Naive thymus-derived CD4-positive, alpha-beta T cell (primary cell): Measurements from ENCODE around the gene CACNA1G. TPM values are rescaled to one million over a fixed set of nuclear protein-coding genes. Genes with fewer than 3 reads are reported as not detected.

Experiments used
- ATAC-seq: fragments of 150-1000 bp; cut with Tn5 transposase; 2 replicates; pipeline ENCODE4 v1.10.0; 2021; ENCODE audit warnings: mild to moderate bottlenecking, moderate library complexity
- CTCF ChIA-PET: fragments of 350-600 bp; sonication (Branson Sonifier 250); formaldehyde crosslinking; loops from one replicate; lab custom pipeline; 2021; ENCODE audit warnings: antibody characterized with exemption; lab: Charles Lee
- POLR2A ChIA-PET: fragments of 350-600 bp; sonication (Branson Sonifier 250); formaldehyde crosslinking; loops from one replicate; lab custom pipeline; 2021; ENCODE audit warnings: antibody characterized with exemption, inconsistent platforms; lab: Charles Lee
- DNase-seq, 9 donors: peaks; one replicate each; pipeline versions ENCODE4 v3.0.0 to v3.0.0-alpha.2; 2020 to 2022; ENCODE audit warnings: mixed read lengths in 1 of 9
- H3K27ac ChIP-seq: one replicate; pipeline ENCODE4 v1.7.0; 2013; ENCODE audit warnings: mild to moderate bottlenecking, low read depth, low read length, moderate library complexity
- H3K27me3 ChIP-seq, 2 donors: one replicate each; pipeline ENCODE4 v1.7.0; 2013; ENCODE audit warnings: low read length in 2 of 2, mild to moderate bottlenecking in 2 of 2, moderate library complexity in 2 of 2; ENCODE audit not compliant: control insufficient read depth in 2 of 2, insufficient read depth in 2 of 2
- H3K36me3 ChIP-seq, 3 experiments: 1 replicate in 2 of 3; 2 replicates in 1 of 3; pipeline ENCODE4 v1.7.0; 2013; ENCODE audit warnings: low read length in 3 of 3, mild to moderate bottlenecking in 3 of 3, moderate library complexity in 1 of 3; ENCODE audit not compliant: insufficient read depth in 3 of 3, control insufficient read depth in 2 of 3
- H3K4me1 ChIP-seq, 2 donors: one replicate each; pipeline ENCODE4 v1.7.0; 2013; ENCODE audit warnings: low read length in 2 of 2, mild to moderate bottlenecking in 2 of 2, moderate library complexity in 1 of 2; ENCODE audit not compliant: control insufficient read depth in 2 of 2, insufficient read depth in 2 of 2
- H3K4me3 ChIP-seq: 2 replicates; pipeline ENCODE4 v1.7.0; 2013; ENCODE audit warnings: mild to moderate bottlenecking, low read length
- H3K9me3 ChIP-seq, 3 experiments: 1 replicate in 2 of 3; 2 replicates in 1 of 3; pipeline ENCODE4 v1.7.0; 2013; ENCODE audit warnings: low read length in 3 of 3; ENCODE audit not compliant: control insufficient read depth in 2 of 3
- H3K27ac Mint-ChIP-seq, 9 donors: one replicate each; pipeline ENCODE4 v1.8.0; 2020 to 2022; ENCODE audit warnings: mixed read lengths in 9 of 9, mild to moderate bottlenecking in 8 of 9, moderate library complexity in 5 of 9, inconsistent platforms in 2 of 9
- H3K27me3 Mint-ChIP-seq, 5 donors: one replicate each; pipeline ENCODE4 v1.8.0; 2021 to 2022; ENCODE audit warnings: mixed read lengths in 5 of 5, mild to moderate bottlenecking in 1 of 5
- H3K36me3 Mint-ChIP-seq, 5 donors: one replicate each; pipeline ENCODE4 v1.8.0; 2020 to 2022; ENCODE audit warnings: mixed read lengths in 5 of 5, mild to moderate bottlenecking in 3 of 5, inconsistent platforms in 1 of 5
- H3K4me1 Mint-ChIP-seq, 7 donors: one replicate each; pipeline ENCODE4 v1.8.0; 2020 to 2022; ENCODE audit warnings: mixed read lengths in 7 of 7, mild to moderate bottlenecking in 3 of 7, inconsistent platforms in 1 of 7
- H3K4me3 Mint-ChIP-seq, 10 donors: one replicate each; pipeline ENCODE4 v1.8.0; 2020 to 2022; ENCODE audit warnings: mild to moderate bottlenecking in 10 of 10, mixed read lengths in 10 of 10, moderate library complexity in 6 of 10, inconsistent platforms in 2 of 10
- H3K9me3 Mint-ChIP-seq, 11 donors: one replicate each; pipeline ENCODE4 v1.8.0; 2020 to 2022; ENCODE audit warnings: mixed read lengths in 11 of 11, mild to moderate bottlenecking in 4 of 11, inconsistent platforms in 1 of 11, moderate library complexity in 1 of 11
- intact Hi-C, 2 donors: fragments of 100-400 bp; cut with micrococcal nuclease; formaldehyde crosslinking; loops; one replicate each; pipeline ENCODE4 v1.15.1; 2023
- polyA plus RNA-seq, 2 donors: library from polyadenylated mRNA; unstranded; fragments of 300-500 nt; fragmentation: Illumina TruSeq; gene quantifications; one replicate each; pipeline ENCODE4 v1.2.3, GENCODE V29; 2021
- total RNA-seq, 6 experiments: library from RNA in 5 of 6; stranded (reverse) in 5 of 6; gene quantifications; 1 replicate in 5 of 6; 2 replicates in 1 of 6; pipeline ENCODE4 v1.2.3 and lab custom pipeline; 2021 to 2026

CACNA1G gene
- total and polyA plus RNA-seq, 7 experiments from 2014 or later: not detected

DNA sequence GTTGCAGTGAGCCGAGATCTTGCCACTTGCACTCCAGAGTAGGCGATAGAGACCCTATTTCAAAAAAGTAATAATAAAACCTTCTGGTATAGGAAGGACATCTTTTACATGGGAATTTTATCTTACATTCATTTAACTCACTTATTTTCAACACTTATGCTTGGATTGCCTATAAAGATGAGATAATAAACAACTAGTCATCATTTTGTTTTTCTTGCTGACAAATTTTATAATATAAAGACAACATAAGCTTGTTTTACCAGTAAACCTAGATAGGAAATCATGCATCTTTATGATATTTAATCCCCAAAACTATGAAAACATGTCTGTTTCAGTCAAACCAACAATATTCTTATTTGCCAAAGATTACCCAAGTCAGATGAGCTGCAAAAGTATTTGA is 91.1 kb downstream of the CACNA1G start:
- Mint-ChIP-seq H3K27ac (no peak overlapping the region), H3K36me3 (peaks cover 0 to 4% (median 0%) of the 10 kb centered on the region in 5 donors), H3K4me3 (no peak overlapping the region), H3K27me3 (peaks cover 0 to 37% (median 3%) of the 10 kb centered on the region in 5 donors), H3K4me1 (no peaks in the 10 kb centered on the region), H3K9me3 (peaks cover 0 to 16% (median 4%) of the 10 kb centered on the region in 11 donors)
- Histone ChIP-seq H3K27ac (no peak overlapping the region), H3K4me3 (no peak overlapping the region), H3K4me1 (no peaks in the 10 kb centered on the region), H3K36me3 (no peaks in the 10 kb centered on the region), H3K27me3 (no peaks in the 10 kb centered on the region), H3K9me3 (no peaks in the 10 kb centered on the region)
- ChIA-PET POLR2A (no interaction called here), CTCF (interaction anchor here (0.6 to 1.0 kb wide), 3 partner anchors 10 to 274 kb away, joined by 3 read pairs; no protein-coding TSS in a partner anchor)
- ATAC-seq (no peak), DNase-seq (no peak)
- intact Hi-C loops: no loop called here

DNA sequence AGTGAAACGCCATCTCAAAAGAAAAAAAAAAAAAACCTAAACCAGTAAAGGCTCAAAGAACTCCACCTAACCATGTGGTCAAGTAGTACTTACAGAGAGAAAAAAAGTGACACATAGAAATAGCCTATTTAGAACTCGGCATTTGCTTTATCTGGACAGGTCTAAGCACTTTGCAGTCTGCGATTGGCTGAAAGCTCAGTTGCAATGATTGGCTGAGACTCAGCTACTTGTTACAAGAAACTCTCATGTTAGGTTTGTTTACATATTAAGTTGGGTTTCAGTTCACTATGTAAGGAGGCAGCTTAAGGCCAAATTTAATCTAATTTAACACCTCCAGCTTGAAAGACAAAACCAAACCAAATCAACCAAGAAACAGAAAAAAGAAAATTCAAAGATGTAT is 93.2 kb downstream of the CACNA1G start:
- POLR2A ChIA-PET: no interaction called here
- DNase-seq: no peak
- no peak overlapping the region for H3K4me3 Mint-ChIP-seq
- peaks cover 0 to 4% (median 0%) of the 10 kb centered on the region in 5 donors for H3K36me3 Mint-ChIP-seq
- no peaks in the 10 kb centered on the region for H3K9me3 ChIP-seq
- H3K27me3 ChIP-seq: no peaks in the 10 kb centered on the region
- peaks cover 0 to 16% (median 0%) of the 10 kb centered on the region in 11 donors for H3K9me3 Mint-ChIP-seq
- H3K27ac ChIP-seq: no peak overlapping the region
- no peak overlapping the region for H3K4me3 ChIP-seq
- intact Hi-C loops: no loop called here
- no peak for ATAC-seq
- no peaks in the 10 kb centered on the region for H3K4me1 Mint-ChIP-seq
- no peaks in the 10 kb centered on the region for H3K4me1 ChIP-seq
- H3K27ac Mint-ChIP-seq: no peak overlapping the region
- CTCF ChIA-PET: interaction anchor here (0.6 kb wide), 1 partner anchor 454 kb away, joined by 3 read pairs; no protein-coding TSS in a partner anchor
- H3K27me3 Mint-ChIP-seq: peaks cover 0 to 24% (median 4%) of the 10 kb centered on the region in 5 donors
- H3K36me3 ChIP-seq: no peaks in the 10 kb centered on the region

GRCh38 chr17:50656509-50656908 is 96.0 kb downstream of the CACNA1G start:
- no peaks in the 10 kb centered on the region for H3K27me3 ChIP-seq
- no peak for ATAC-seq
- POLR2A ChIA-PET: no interaction called here
- intact Hi-C loops: no loop called here
- no peak overlapping the region for H3K27ac Mint-ChIP-seq
- peaks cover 0 to 4% (median 0%) of the 10 kb centered on the region in 5 donors for H3K36me3 Mint-ChIP-seq
- peaks cover 0 to 10% (median 4%) of the 10 kb centered on the region in 5 donors for H3K27me3 Mint-ChIP-seq
- H3K4me1 ChIP-seq: peaks cover 0 to under 1% of the 10 kb centered on the region in 2 donors
- CTCF ChIA-PET: no interaction called here
- no peak for DNase-seq
- no peak overlapping the region for H3K4me3 ChIP-seq
- no peak overlapping the region for H3K4me3 Mint-ChIP-seq
- H3K4me1 Mint-ChIP-seq: peaks cover 2 to 11% (median 5%) of the 10 kb centered on the region in 7 donors
- H3K27ac ChIP-seq: no peak overlapping the region
- H3K36me3 ChIP-seq: no peaks in the 10 kb centered on the region
- H3K9me3 Mint-ChIP-seq: peaks cover 0 to 16% (median 0%) of the 10 kb centered on the region in 11 donors
- no peaks in the 10 kb centered on the region for H3K9me3 ChIP-seq

GRCh38 chr17:50657054-50657453 is 96.5 kb downstream of the CACNA1G start:
- Mint-ChIP-seq H3K4me3 (no peak overlapping the region), H3K4me1 (peaks cover 6 to 16% (median 10%) of the 10 kb centered on the region in 7 donors), H3K36me3 (peaks cover 0 to 2% (median 0%) of the 10 kb centered on the region in 5 donors), H3K9me3 (peaks cover 0 to 11% (median 0%) of the 10 kb centered on the region in 11 donors), H3K27ac (no peak overlapping the region), H3K27me3 (peaks cover 0 to 8% (median 4%) of the 10 kb centered on the region in 5 donors)
- Histone ChIP-seq H3K9me3 (no peaks in the 10 kb centered on the region), H3K4me3 (no peak overlapping the region), H3K4me1 (peaks cover 0 to 5% of the 10 kb centered on the region in 2 donors), H3K27ac (no peak overlapping the region), H3K27me3 (no peaks in the 10 kb centered on the region), H3K36me3 (no peaks in the 10 kb centered on the region)
- ATAC-seq (no peak), DNase-seq (no peak)
- intact Hi-C loops: no loop called here
- ChIA-PET POLR2A (no interaction called here), CTCF (no interaction called here)

GRCh38 chr17:50657627-50658026 is 97.1 kb downstream of the CACNA1G start:
- Mint-ChIP-seq H3K36me3 (peaks cover 0 to 2% (median 0%) of the 10 kb centered on the region in 5 donors), H3K9me3 (peaks cover 0 to 5% (median 0%) of the 10 kb centered on the region in 11 donors), H3K4me3 (no peak overlapping the region), H3K27ac (no peak overlapping the region), H3K4me1 (peaks cover 6 to 20% (median 10%) of the 10 kb centered on the region in 7 donors), H3K27me3 (peaks cover 0 to 8% (median 2%) of the 10 kb centered on the region in 5 donors)
- Histone ChIP-seq H3K27ac (no peak overlapping the region), H3K9me3 (no peaks in the 10 kb centered on the region), H3K4me3 (no peak overlapping the region), H3K27me3 (no peaks in the 10 kb centered on the region), H3K4me1 (peaks cover 0 to 5% of the 10 kb centered on the region in 2 donors), H3K36me3 (no peaks in the 10 kb centered on the region)
- DNase-seq (no peak), ATAC-seq (no peak)
- intact Hi-C loops: no loop called here
- ChIA-PET CTCF (no interaction called here), POLR2A (no interaction called here)

GRCh38 chr17:50658616-50659015 is 98.1 kb downstream of the CACNA1G start:
- POLR2A ChIA-PET: no interaction called here
- Mint-ChIP-seq H3K4me1 (peaks cover 6 to 27% (median 10%) of the 10 kb centered on the region in 7 donors), H3K27ac (no peak overlapping the region), H3K4me3 (no peak overlapping the region), H3K36me3 (peaks cover 0 to 2% (median 0%) of the 10 kb centered on the region in 5 donors), H3K27me3 (peaks cover 0 to 8% (median 2%) of the 10 kb centered on the region in 5 donors), H3K9me3 (no peaks in the 10 kb centered on the region)
- CTCF ChIA-PET: no interaction called here
- H3K4me1 ChIP-seq: peaks cover 0 to 5% of the 10 kb centered on the region in 2 donors
- H3K27ac ChIP-seq: no peak overlapping the region
- H3K4me3 ChIP-seq: no peak overlapping the region
- DNase-seq: no peak
- ATAC-seq: no peak
- H3K9me3 ChIP-seq: no peaks in the 10 kb centered on the region
- H3K27me3 ChIP-seq: no peaks in the 10 kb centered on the region
- intact Hi-C loops: no loop called here
- no peaks in the 10 kb centered on the region for H3K36me3 ChIP-seq

DNA sequence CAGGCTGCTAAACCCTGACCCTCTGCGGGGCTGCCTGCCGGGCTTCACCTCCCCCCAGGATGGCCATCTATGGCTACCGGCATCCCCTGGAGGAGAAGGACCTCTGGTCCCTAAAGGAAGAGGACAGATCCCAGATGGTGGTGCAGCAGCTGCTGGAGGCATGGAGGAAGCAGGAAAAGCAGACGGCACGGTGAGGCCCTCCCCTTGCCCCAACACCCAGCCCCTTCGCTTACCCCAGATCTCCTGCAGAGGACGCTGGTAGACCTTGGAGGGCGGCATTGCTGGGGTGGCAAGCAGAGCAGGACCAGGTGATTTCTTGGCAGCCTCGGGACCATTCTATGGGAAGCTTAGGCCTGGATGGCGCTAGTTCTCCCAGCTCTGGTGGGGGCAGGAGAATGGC is 98.7 kb downstream of the CACNA1G start:
- H3K4me3 ChIP-seq: no peak overlapping the region
- Mint-ChIP-seq H3K36me3 (peaks cover 0 to 2% (median 0%) of the 10 kb centered on the region in 5 donors), H3K4me3 (no peak overlapping the region), H3K27ac (no peak overlapping the region), H3K4me1 (peaks cover 6 to 31% (median 10%) of the 10 kb centered on the region in 7 donors), H3K27me3 (peaks cover 0 to 8% (median 2%) of the 10 kb centered on the region in 5 donors), H3K9me3 (no peaks in the 10 kb centered on the region)
- ATAC-seq (no peak), DNase-seq (no peak)
- H3K27ac ChIP-seq: no peak overlapping the region
- peaks cover 0 to 5% of the 10 kb centered on the region in 2 donors for H3K4me1 ChIP-seq
- no peaks in the 10 kb centered on the region for H3K27me3 ChIP-seq
- H3K9me3 ChIP-seq: no peaks in the 10 kb centered on the region
- no peaks in the 10 kb centered on the region for H3K36me3 ChIP-seq
- ChIA-PET CTCF (no interaction called here), POLR2A (no interaction called here)
- intact Hi-C loops: no loop called here
